ENCODE data around the gene LRIT2. TPM values are rescaled to one million over a fixed set of nuclear protein-coding genes. Genes with fewer than 3 reads are reported as not detected.

The LRIT2 gene
- total RNA-seq, 1 experiment from 2014 or later: not detected

- H3K9ac ChIP-seq (ENCODE audit: extremely low read depth, insufficient read length, low read length): no peak overlapping the region
- no peaks in the 10 kb centered on the region for H3K9me3 ChIP-seq (ENCODE audit: control insufficient read depth, low read depth, low read length)
- no peak overlapping the region; the same call in 1 of the 2 replicates for H3K14ac ChIP-seq (ENCODE audit: insufficient read depth, low read length)
- H3K23me2 ChIP-seq (ENCODE audit: insufficient read length, low read depth, low read length, poor library complexity, severe bottlenecking): no peaks in the 10 kb centered on the region
- no peak overlapping the region for H2AK5ac ChIP-seq (ENCODE audit: insufficient read length, low read length)
- H3K18ac ChIP-seq (ENCODE audit: insufficient read length, low read depth, low read length): no peak overlapping the region
- no peak overlapping the region for H4K91ac ChIP-seq (ENCODE audit: insufficient read length, low read depth, low read length)
- H3K4me1 ChIP-seq (ENCODE audit: insufficient read depth, low read length): no peaks in the 10 kb centered on the region
- no peak overlapping the region for H2BK5ac ChIP-seq (ENCODE audit: insufficient read length, low read length)
- no peaks in the 10 kb centered on the region for H3K79me2 ChIP-seq (ENCODE audit: insufficient read depth, low read length)
- no peak overlapping the region for H3K4me3 Mint-ChIP-seq
- H3K4me2 ChIP-seq (ENCODE audit: insufficient read depth, insufficient read length, low read length): no peak overlapping the region
- no peak overlapping the region for H3K4ac ChIP-seq (ENCODE audit: low read depth, low read length)
- H3K27ac Mint-ChIP-seq: no peak overlapping the region; a peak in 1 of 7 replicates
- no CpG with 5 or more reads among the region's 11 CpGs for WGBS (ENCODE audit: extremely low coverage, insufficient read length, low lambda C conversion rate)
- H2BK15ac ChIP-seq (ENCODE audit: low read depth, low read length): no peak overlapping the region
- no peaks in the 10 kb centered on the region for H4K20me1 ChIP-seq (ENCODE audit: control insufficient read depth, insufficient read depth, insufficient read length)
- H3K9me3 Mint-ChIP-seq: no peaks in the 10 kb centered on the region
- TF ChIP-seq CTCF (conservative IDR thresholded peaks at IDR 0.05): no peak
- no peak overlapping the region for H3K27ac ChIP-seq (ENCODE audit: insufficient read length, low read depth, low read length)
- no peaks in the 10 kb centered on the region for H3K79me1 ChIP-seq (ENCODE audit: insufficient read depth, low read depth, low read length, poor library complexity, severe bottlenecking)
- H3K4me1 Mint-ChIP-seq: peaks cover 2 to 4% of the 10 kb centered on the region in 2 experiments; a peak in 3 of 4 replicates
- H3K27me3 ChIP-seq (ENCODE audit: insufficient read depth, low read length): no peaks in the 10 kb centered on the region; the same call in 1 of the 2 replicates
- peaks cover 0 to 2% (median 0%) of the 10 kb centered on the region in 3 experiments; a peak in 3 of 7 replicates for H3K36me3 Mint-ChIP-seq (ENCODE audit: insufficient read depth in 1 of 3, low read depth in 3 of 3)
- H3T11ph ChIP-seq (ENCODE audit: low read length): no peak overlapping the region
- H3K56ac ChIP-seq (ENCODE audit: insufficient read length, low read depth, low read length): no peak overlapping the region
- H2BK12ac ChIP-seq (ENCODE audit: insufficient read length, low read depth, low read length): no peak overlapping the region
- H3K27me3 Mint-ChIP-seq (ENCODE audit: low read depth): peaks cover 16% of the 10 kb centered on the region
- no peak for DNase-seq
- no peak overlapping the region for H3K23ac ChIP-seq (ENCODE audit: insufficient read length, low read depth, low read length)
- no peak overlapping the region for H4K5ac ChIP-seq (ENCODE audit: insufficient read length, low read depth, low read length)
- H2AFZ ChIP-seq (ENCODE audit: low read length): no peak overlapping the region
- H2BK20ac ChIP-seq (ENCODE audit: low read depth, low read length, poor library complexity, severe bottlenecking): no peak overlapping the region
- H2BK120ac ChIP-seq (ENCODE audit: low read depth, low read length, poor library complexity, severe bottlenecking): no peak overlapping the region
- H4K8ac ChIP-seq (replicated peaks; ENCODE audit: insufficient read length, low read depth, low read length): no peak overlapping the region
These were observed 24.7 kb downstream of the LRIT2 start for GRCh38 chr10:84200537-84201243.

Data from H9 (cell line).